ENCODE measurements around the gene TSPEAR. TPM values are rescaled to one million over a fixed set of nuclear protein-coding genes. Genes with fewer than 3 reads are reported as not detected.

TSPEAR gene
- polyA plus RNA-seq, 1 of the 3 experiments (the other 2 are of a cell fraction): 0.08 TPM

DNA sequence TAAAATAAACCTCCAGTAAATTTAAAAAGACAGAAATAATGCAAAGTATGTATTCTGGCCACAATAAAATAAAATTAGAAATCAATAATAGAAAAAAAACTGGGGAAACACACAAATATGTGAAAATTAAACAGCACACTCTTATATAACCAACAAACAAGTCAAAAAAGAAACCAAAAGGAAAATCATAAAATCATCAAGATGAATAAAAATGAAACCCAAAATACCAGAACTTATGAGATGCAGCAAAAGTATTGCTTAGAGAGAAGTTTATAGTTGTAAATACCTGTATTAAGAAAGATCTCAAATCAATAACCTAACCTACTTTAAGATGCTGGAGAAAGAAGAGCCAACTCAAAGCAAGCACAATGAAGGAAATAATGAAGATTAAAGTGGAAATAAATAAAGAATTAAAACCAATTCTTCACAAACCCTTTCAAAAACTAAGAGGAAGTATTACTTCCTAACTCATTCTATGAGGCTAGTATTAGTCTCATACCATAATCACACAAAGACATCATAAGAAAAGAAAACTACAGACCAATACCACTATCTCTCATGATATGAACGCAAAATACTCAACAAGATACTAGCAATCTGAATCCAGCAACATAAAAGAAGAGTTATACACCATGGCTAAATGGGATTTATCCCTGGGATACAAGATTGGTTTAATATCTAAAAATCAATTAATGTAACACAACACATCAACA lies 146.3 kb downstream of the TSPEAR start:
- no peak for DNase-seq
- no peak overlapping the region for H3K27ac ChIP-seq (ENCODE audit: low read depth in 2 of 2, low read length in 1 of 2)
- H3K79me2 ChIP-seq (ENCODE audit: insufficient read depth): no peaks in the 10 kb centered on the region
- no peaks in the 10 kb centered on the region for H3K9me3 ChIP-seq
- TF ChIP-seq POLR2AphosphoS5 (IDR thresholded peaks at IDR 0.05; ENCODE audit: low read depth, low read length) (no peak), RXRA (IDR thresholded peaks at IDR 0.05; ENCODE audit: borderline replicate concordance, low read depth) (no peak)
- TF ChIP-seq, protein P1, sequence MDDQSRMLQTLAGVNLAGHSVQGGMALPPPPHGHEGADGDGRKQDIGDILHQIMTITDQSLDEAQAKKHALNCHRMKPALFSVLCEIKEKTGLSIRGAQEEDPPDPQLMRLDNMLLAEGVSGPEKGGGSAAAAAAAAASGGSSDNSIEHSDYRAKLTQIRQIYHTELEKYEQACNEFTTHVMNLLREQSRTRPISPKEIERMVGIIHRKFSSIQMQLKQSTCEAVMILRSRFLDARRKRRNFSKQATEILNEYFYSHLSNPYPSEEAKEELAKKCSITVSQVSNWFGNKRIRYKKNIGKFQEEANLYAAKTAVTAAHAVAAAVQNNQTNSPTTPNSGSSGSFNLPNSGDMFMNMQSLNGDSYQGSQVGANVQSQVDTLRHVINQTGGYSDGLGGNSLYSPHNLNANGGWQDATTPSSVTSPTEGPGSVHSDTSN (IDR thresholded peaks at IDR 0.05): no peak
- H3K27me3 ChIP-seq (ENCODE audit: insufficient read depth): peaks cover 6% of the 10 kb centered on the region; the same call in 1 of the 2 replicates
- H3F3A ChIP-seq (replicated peaks; ENCODE audit: insufficient read depth): no peaks in the 10 kb centered on the region
- CTCF ChIA-PET: no interaction called here
- H3K4me3 ChIP-seq (ENCODE audit: low read depth in 2 of 2, low read length in 1 of 2): no peak overlapping the region
- no peaks in the 10 kb centered on the region for H3K9me2 ChIP-seq
- H3K4me2 ChIP-seq: no peak overlapping the region
- no peaks in the 10 kb centered on the region for H3K4me1 ChIP-seq (ENCODE audit: control insufficient read depth in 1 of 2, insufficient read depth in 2 of 2, low read depth in 1 of 2, low read length in 1 of 2)
- H3K9ac ChIP-seq: no peak overlapping the region
- no peaks in the 10 kb centered on the region for H4K20me1 ChIP-seq (ENCODE audit: insufficient read depth)
- POLR2A ChIA-PET: no interaction called here
- H2AFZ ChIP-seq (ENCODE audit: low read depth): no peak overlapping the region
- no peaks in the 10 kb centered on the region for H3K36me3 ChIP-seq (replicated peaks in 1 of 2; ENCODE audit: control insufficient read depth in 1 of 2, insufficient read depth in 2 of 2, low read length in 1 of 2)
- 0% methylated on average over 1 of the region's 1 CpG for WGBS (ENCODE audit: low lambda C conversion rate)

DNA sequence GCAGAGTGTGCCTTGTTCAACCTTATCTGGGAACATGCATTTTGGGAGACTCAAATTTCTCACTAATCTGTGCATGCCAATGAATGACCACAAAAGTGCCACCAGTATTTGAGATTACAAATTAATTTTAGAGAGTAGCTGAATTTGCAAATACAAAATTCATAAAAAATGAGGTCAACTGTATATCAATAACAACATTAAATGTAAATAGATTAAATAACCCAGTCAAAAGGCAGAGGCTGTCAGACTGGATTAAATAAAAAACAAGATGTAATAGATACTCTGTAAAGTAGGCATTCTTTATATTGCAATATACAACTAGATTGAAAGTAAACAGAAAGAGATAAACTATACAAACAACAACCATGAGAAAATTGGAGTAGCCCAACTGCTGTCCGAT lies 147.3 kb downstream of the TSPEAR start:
- Histone ChIP-seq H4K20me1 (ENCODE audit: insufficient read depth) (no peaks in the 10 kb centered on the region), H3K36me3 (replicated peaks in 1 of 2; ENCODE audit: control insufficient read depth in 1 of 2, insufficient read depth in 2 of 2, low read length in 1 of 2) (no peaks in the 10 kb centered on the region), H2AFZ (ENCODE audit: low read depth) (no peak overlapping the region), H3K4me1 (ENCODE audit: control insufficient read depth in 1 of 2, insufficient read depth in 2 of 2, low read depth in 1 of 2, low read length in 1 of 2) (no peaks in the 10 kb centered on the region), H3K9me2 (no peaks in the 10 kb centered on the region), H3K4me2 (no peak overlapping the region), H3K4me3 (ENCODE audit: low read depth in 2 of 2, low read length in 1 of 2) (no peak overlapping the region), H3K9ac (no peak overlapping the region), H3K27ac (ENCODE audit: low read depth in 2 of 2, low read length in 1 of 2) (no peak overlapping the region), H3F3A (replicated peaks; ENCODE audit: insufficient read depth) (no peaks in the 10 kb centered on the region), H3K79me2 (ENCODE audit: insufficient read depth) (no peaks in the 10 kb centered on the region), H3K9me3 (no peaks in the 10 kb centered on the region), H3K27me3 (ENCODE audit: insufficient read depth) (peaks cover 6% of the 10 kb centered on the region; the same call in 1 of the 2 replicates)
- CTCF ChIA-PET: no interaction called here
- no peak for DNase-seq
- 40% methylated on average over 1 of the region's 1 CpG for WGBS (ENCODE audit: low lambda C conversion rate)
- POLR2A ChIA-PET: no interaction called here
- no peak for TF ChIP-seq YY1 (IDR thresholded peaks at IDR 0.05; ENCODE audit: low read depth)
- no peak for TF ChIP-seq GATA2 (CRISPR knock-in tag; IDR thresholded peaks at IDR 0.05)
- no peak for TF ChIP-seq FOXM1 (IDR thresholded peaks at IDR 0.05; ENCODE audit: low read depth)
- no peak for TF ChIP-seq RXRA (IDR thresholded peaks at IDR 0.05; ENCODE audit: borderline replicate concordance, low read depth)
- no peak for TF ChIP-seq SMC3 (IDR thresholded peaks at IDR 0.05; ENCODE audit: low read depth, low read length)
- TF ChIP-seq FOSL2 (IDR thresholded peaks at IDR 0.05; ENCODE audit: borderline replicate concordance, low read depth): no peak
- no peak for TF ChIP-seq RAD21 (IDR thresholded peaks at IDR 0.05; ENCODE audit: low read length)
- no peak for TF ChIP-seq SIN3A (IDR thresholded peaks at IDR 0.05; ENCODE audit: borderline replicate concordance, low read depth, low read length)
- TF ChIP-seq CHD2 (IDR thresholded peaks at IDR 0.05; ENCODE audit: low read length, partially characterized antibody): no peak
- TF ChIP-seq, protein P2, sequence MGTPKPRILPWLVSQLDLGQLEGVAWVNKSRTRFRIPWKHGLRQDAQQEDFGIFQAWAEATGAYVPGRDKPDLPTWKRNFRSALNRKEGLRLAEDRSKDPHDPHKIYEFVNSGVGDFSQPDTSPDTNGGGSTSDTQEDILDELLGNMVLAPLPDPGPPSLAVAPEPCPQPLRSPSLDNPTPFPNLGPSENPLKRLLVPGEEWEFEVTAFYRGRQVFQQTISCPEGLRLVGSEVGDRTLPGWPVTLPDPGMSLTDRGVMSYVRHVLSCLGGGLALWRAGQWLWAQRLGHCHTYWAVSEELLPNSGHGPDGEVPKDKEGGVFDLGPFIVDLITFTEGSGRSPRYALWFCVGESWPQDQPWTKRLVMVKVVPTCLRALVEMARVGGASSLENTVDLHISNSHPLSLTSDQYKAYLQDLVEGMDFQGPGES (IDR thresholded peaks at IDR 0.05; ENCODE audit: low read depth, low read length): no peak
- TF ChIP-seq, protein P3, sequence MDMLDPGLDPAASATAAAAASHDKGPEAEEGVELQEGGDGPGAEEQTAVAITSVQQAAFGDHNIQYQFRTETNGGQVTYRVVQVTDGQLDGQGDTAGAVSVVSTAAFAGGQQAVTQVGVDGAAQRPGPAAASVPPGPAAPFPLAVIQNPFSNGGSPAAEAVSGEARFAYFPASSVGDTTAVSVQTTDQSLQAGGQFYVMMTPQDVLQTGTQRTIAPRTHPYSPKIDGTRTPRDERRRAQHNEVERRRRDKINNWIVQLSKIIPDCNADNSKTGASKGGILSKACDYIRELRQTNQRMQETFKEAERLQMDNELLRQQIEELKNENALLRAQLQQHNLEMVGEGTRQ (IDR thresholded peaks at IDR 0.05; ENCODE audit: borderline replicate concordance, low read depth, low read length): no peak
- TF ChIP-seq, protein P1 (IDR thresholded peaks at IDR 0.05): no peak
- no peak for TF ChIP-seq POLR2AphosphoS5 (IDR thresholded peaks at IDR 0.05; ENCODE audit: low read depth, low read length)

Data from SK-N-SH (cell line).